ENCODE measurements around the gene LTO1.
"Not testable (repeated sequence)": the region's sequence is repeated elsewhere in the genome, so short reads cannot be mapped to it uniquely, and the experiment has no call there.

The LTO1 gene

GRCh38 chr11:69635804-69636511 lies 39.2 kb downstream of the LTO1 start:
- H3K4me1 ChIP-seq (ENCODE audit: insufficient read depth, low read length), result peaks cover 14% of the 10 kb centered on the region; the same call in 1 of the 2 replicates
- no peak overlapping the region for H3K9ac ChIP-seq (ENCODE audit: low read depth, low read length)
- H3K27me3 ChIP-seq (ENCODE audit: insufficient read depth, low read length), result peaks cover 40% of the 10 kb centered on the region
- no peak overlapping the region for H3K27ac ChIP-seq (ENCODE audit: low read depth, low read length)
- no peaks in the 10 kb centered on the region for H3K9me3 ChIP-seq (ENCODE audit: insufficient read depth, low read depth, low read length)
- WGBS, result 16% methylated on average over 17 of the region's 17 CpGs
- H3K4me3 ChIP-seq (ENCODE audit: low read length), result peak overlapping the region; percentile 80
- H3K36me3 ChIP-seq (ENCODE audit: insufficient read depth, low read length), result no peaks in the 10 kb centered on the region

GRCh38 chr11:69635195-69635594 lies 40.0 kb downstream of the LTO1 start:
- Histone ChIP-seq H3K9me3 (ENCODE audit: insufficient read depth, low read depth, low read length) (no peaks in the 10 kb centered on the region), H3K36me3 (ENCODE audit: insufficient read depth, low read length) (no peaks in the 10 kb centered on the region), H3K9ac (ENCODE audit: low read depth, low read length) (no peak overlapping the region), H3K27me3 (ENCODE audit: insufficient read depth, low read length) (peaks cover 40% of the 10 kb centered on the region), H3K4me3 (ENCODE audit: low read length) (no peak overlapping the region), H3K27ac (ENCODE audit: low read depth, low read length) (no peak overlapping the region), H3K4me1 (ENCODE audit: insufficient read depth, low read length) (peaks cover 14% of the 10 kb centered on the region; the same call in 1 of the 2 replicates)
- WGBS, result 86% methylated on average over 6 of the region's 6 CpGs

GRCh38 chr11:69634590-69634989 lies 40.6 kb downstream of the LTO1 start:
- H3K4me3 ChIP-seq (ENCODE audit: low read length), result no peak overlapping the region
- H3K9me3 ChIP-seq (ENCODE audit: insufficient read depth, low read depth, low read length), result peaks cover 5% of the 10 kb centered on the region
- no peak overlapping the region for H3K9ac ChIP-seq (ENCODE audit: low read depth, low read length)
- WGBS, result 77% methylated on average over 7 of the region's 7 CpGs
- no peaks in the 10 kb centered on the region for H3K36me3 ChIP-seq (ENCODE audit: insufficient read depth, low read length)
- H3K27me3 ChIP-seq (ENCODE audit: insufficient read depth, low read length), result peaks cover 35% of the 10 kb centered on the region
- no peak overlapping the region for H3K27ac ChIP-seq (ENCODE audit: low read depth, low read length)
- H3K4me1 ChIP-seq (ENCODE audit: insufficient read depth, low read length), result peaks cover 8% of the 10 kb centered on the region; the same call in 1 of the 2 replicates

GRCh38 chr11:69634069-69634468 lies 41.1 kb downstream of the LTO1 start:
- H3K27ac ChIP-seq (ENCODE audit: low read depth, low read length), result no peak overlapping the region

GRCh38 chr11:69632900-69633299 lies 42.3 kb downstream of the LTO1 start:
- 96% methylated on average over 3 of the region's 4 CpGs for WGBS
- Histone ChIP-seq H3K36me3 (ENCODE audit: insufficient read depth, low read length) (no peaks in the 10 kb centered on the region), H3K27ac (ENCODE audit: low read depth, low read length) (no peak overlapping the region)

More at GRCh38 chr11:69634069-69634468, 41.1 kb downstream of the LTO1 start:
- H3K9me3 ChIP-seq (ENCODE audit: insufficient read depth, low read depth, low read length), result peaks cover 10% of the 10 kb centered on the region
- H3K9ac ChIP-seq (ENCODE audit: low read depth, low read length), result no peak overlapping the region
- no peaks in the 10 kb centered on the region for H3K36me3 ChIP-seq (ENCODE audit: insufficient read depth, low read length)
- H3K4me3 ChIP-seq (ENCODE audit: low read length), result no peak overlapping the region
- 81% methylated on average over 6 of the region's 6 CpGs for whole genome bisulfite sequencing
- peaks cover 7% of the 10 kb centered on the region; the same call in 1 of the 2 replicates for H3K4me1 ChIP-seq (ENCODE audit: insufficient read depth, low read length)
- H3K27me3 ChIP-seq (ENCODE audit: insufficient read depth, low read length), result peaks cover 35% of the 10 kb centered on the region

GRCh38 chr11:69630424-69630823 lies 44.7 kb downstream of the LTO1 start:
- WGBS, result 92% methylated on average over 8 of the region's 8 CpGs

More at GRCh38 chr11:69632900-69633299, 42.3 kb downstream of the LTO1 start:
- no peak overlapping the region for H3K9ac ChIP-seq (ENCODE audit: low read depth, low read length)
- H3K4me3 ChIP-seq (ENCODE audit: low read length), result no peak overlapping the region
- peaks cover 11% of the 10 kb centered on the region for H3K9me3 ChIP-seq (ENCODE audit: insufficient read depth, low read depth, low read length)
- peaks cover 7% of the 10 kb centered on the region; the same call in 1 of the 2 replicates for H3K4me1 ChIP-seq (ENCODE audit: insufficient read depth, low read length)
- peaks cover 34% of the 10 kb centered on the region for H3K27me3 ChIP-seq (ENCODE audit: insufficient read depth, low read length)

GRCh38 chr11:69630017-69630416 lies 45.1 kb downstream of the LTO1 start:
- no peak overlapping the region for H3K9ac ChIP-seq (ENCODE audit: low read depth, low read length)
- H3K9me3 ChIP-seq (ENCODE audit: insufficient read depth, low read depth, low read length), result peaks cover 11% of the 10 kb centered on the region
- H3K4me3 ChIP-seq (ENCODE audit: low read length), result no peak overlapping the region
- no peak overlapping the region for H3K27ac ChIP-seq (ENCODE audit: low read depth, low read length)
- no peaks in the 10 kb centered on the region for H3K36me3 ChIP-seq (ENCODE audit: insufficient read depth, low read length)
- H3K27me3 ChIP-seq (ENCODE audit: insufficient read depth, low read length), result peaks cover 7% of the 10 kb centered on the region; the same call in 1 of the 2 replicates
- WGBS, result 84% methylated on average over 2 of the region's 2 CpGs
- no peaks in the 10 kb centered on the region for H3K4me1 ChIP-seq (ENCODE audit: insufficient read depth, low read length)

More at GRCh38 chr11:69630424-69630823, 44.7 kb downstream of the LTO1 start:
- no peaks in the 10 kb centered on the region for H3K36me3 ChIP-seq (ENCODE audit: insufficient read depth, low read length)
- peaks cover 11% of the 10 kb centered on the region for H3K27me3 ChIP-seq (ENCODE audit: insufficient read depth, low read length)
- no peak overlapping the region for H3K27ac ChIP-seq (ENCODE audit: low read depth, low read length)
- no peak overlapping the region for H3K9ac ChIP-seq (ENCODE audit: low read depth, low read length)
- H3K9me3 ChIP-seq (ENCODE audit: insufficient read depth, low read depth, low read length), result peaks cover 11% of the 10 kb centered on the region
- H3K4me3 ChIP-seq (ENCODE audit: low read length), result no peak overlapping the region
- H3K4me1 ChIP-seq (ENCODE audit: insufficient read depth, low read length), result no peaks in the 10 kb centered on the region

- Histone ChIP-seq H3K27me3 (ENCODE audit: insufficient read depth, low read length) (no peaks in the 10 kb centered on the region), H3K27ac (ENCODE audit: low read depth, low read length) (no peak overlapping the region), H3K9ac (ENCODE audit: low read depth, low read length) (no peak overlapping the region), H3K4me1 (ENCODE audit: insufficient read depth, low read length) (no peaks in the 10 kb centered on the region), H3K4me3 (ENCODE audit: low read length) (no peak overlapping the region), H3K9me3 (ENCODE audit: insufficient read depth, low read depth, low read length) (peaks cover 11% of the 10 kb centered on the region), H3K36me3 (ENCODE audit: insufficient read depth, low read length) (no peaks in the 10 kb centered on the region)
- 90% methylated on average over 14 of the region's 14 CpGs for WGBS
Observed at GRCh38 chr11:69627551-69627950, 47.6 kb downstream of the LTO1 start.

GRCh38 chr11:69625476-69625875 lies 49.7 kb downstream of the LTO1 start:
- H3K9me3 ChIP-seq (ENCODE audit: insufficient read depth, low read depth, low read length), result peaks cover 11% of the 10 kb centered on the region
- no peak overlapping the region for H3K9ac ChIP-seq (ENCODE audit: low read depth, low read length)
- H3K4me3 ChIP-seq (ENCODE audit: low read length), result no peak overlapping the region
- H3K27me3 ChIP-seq (ENCODE audit: insufficient read depth, low read length), result no peaks in the 10 kb centered on the region
- H3K4me1 ChIP-seq (ENCODE audit: insufficient read depth, low read length), result no peaks in the 10 kb centered on the region
- 91% methylated on average over 10 of the region's 10 CpGs for WGBS
- no peaks in the 10 kb centered on the region for H3K36me3 ChIP-seq (ENCODE audit: insufficient read depth, low read length)
- H3K27ac ChIP-seq (ENCODE audit: low read depth, low read length), result no peak overlapping the region

GRCh38 chr11:69624293-69624692 lies 50.9 kb downstream of the LTO1 start:
- H3K4me1 ChIP-seq (ENCODE audit: insufficient read depth, low read length), result no peaks in the 10 kb centered on the region
- WGBS, result 94% methylated on average over 1 of the region's 1 CpG
- no peak overlapping the region for H3K27ac ChIP-seq (ENCODE audit: low read depth, low read length)
- H3K27me3 ChIP-seq (ENCODE audit: insufficient read depth, low read length), result no peaks in the 10 kb centered on the region
- no peak overlapping the region for H3K9ac ChIP-seq (ENCODE audit: low read depth, low read length)
- no peak overlapping the region for H3K4me3 ChIP-seq (ENCODE audit: low read length)
- peaks cover 3% of the 10 kb centered on the region; the same call in 1 of the 2 replicates for H3K9me3 ChIP-seq (ENCODE audit: insufficient read depth, low read depth, low read length)
- H3K36me3 ChIP-seq (ENCODE audit: insufficient read depth, low read length), result no peaks in the 10 kb centered on the region

GRCh38 chr11:69622097-69622681 lies 53.0 kb downstream of the LTO1 start:
- not testable (repeated sequence) for H3K27ac ChIP-seq (ENCODE audit: low read depth, low read length); H3K4me1 ChIP-seq (ENCODE audit: insufficient read depth, low read length); H3K36me3 ChIP-seq (ENCODE audit: insufficient read depth, low read length); H3K27me3 ChIP-seq (ENCODE audit: insufficient read depth, low read length); H3K9me3 ChIP-seq (ENCODE audit: insufficient read depth, low read depth, low read length); H3K4me3 ChIP-seq (ENCODE audit: low read length); H3K9ac ChIP-seq (ENCODE audit: low read depth, low read length)
- 87% methylated on average over 8 of the region's 8 CpGs for WGBS
